Uterus (tissue), 4 donors: ENCODE data around the gene UNKL. TPM values are rescaled to one million over a fixed set of nuclear protein-coding genes. Genes with fewer than 3 reads are reported as not detected.

Experiments used
- DNase-seq, 2 donors: peaks; one replicate each; pipeline ENCODE4 v3.0.0-alpha.2; 2019 to 2020
- H3K27ac ChIP-seq, 2 donors: fragments of 200-600 bp; sonication (generic); 1 replicate in 1 of 2; 2 replicates in 1 of 2; pipeline ENCODE4 v1.5.1; 2016 to 2018
- H3K27me3 ChIP-seq, 2 donors: fragments of 200-600 bp; sonication (generic); one replicate each; pipeline ENCODE4 v1.5.1; 2018 to 2019; ENCODE audit warnings: control low read depth in 1 of 2
- H3K36me3 ChIP-seq, 2 donors: fragments of 200-600 bp; sonication (generic); one replicate each; pipeline ENCODE4 v1.5.1; 2019; ENCODE audit warnings: control low read depth in 1 of 2
- H3K4me1 ChIP-seq, 2 donors: fragments of 200-600 bp; sonication (generic); one replicate each; pipeline ENCODE4 v1.5.1; 2018 to 2019; ENCODE audit warnings: control low read depth in 1 of 2
- H3K4me3 ChIP-seq, 2 donors: fragments of 200-600 bp; sonication (generic); 1 replicate in 1 of 2; 2 replicates in 1 of 2; pipeline ENCODE4 v1.5.1; 2018 to 2019; ENCODE audit warnings: mild to moderate bottlenecking in 1 of 2
- H3K9me3 ChIP-seq, 2 donors: fragments of 200-600 bp; sonication (generic); one replicate each; pipeline ENCODE4 v1.5.1; 2019; ENCODE audit warnings: control low read depth in 1 of 2
- CTCF ChIP-seq, 4 experiments: fragments of 200-600 bp in 2 of 4; fragments of 450-650 bp in 2 of 4; sonication (generic) in 2 of 4; IDR thresholded peaks; one replicate each; pipeline ENCODE4 v1.5.1; 2016 to 2019; ENCODE audit warnings: antibody characterized with exemption in 4 of 4, mild to moderate bottlenecking in 2 of 4, moderate library complexity in 1 of 4
- POLR2A ChIP-seq, 2 donors: fragments of 450-650 bp; IDR thresholded peaks; one replicate each; pipeline ENCODE4 v1.6.1; 2016; ENCODE audit warnings: antibody characterized with exemption in 2 of 2, mild to moderate bottlenecking in 1 of 2, moderate library complexity in 1 of 2
- intact Hi-C: fragments of 100-400 bp; cut with DNase I; formaldehyde crosslinking; loops from one replicate; pipeline ENCODE4 v1.15.1; 2023; ENCODE audit warnings: low total_unique reads
- total RNA-seq, 4 donors: library from RNA; depleted of rRNA in 3 of 4; stranded (reverse); fragments of >200 nt in 3 of 4; gene quantifications; one replicate each; pipeline versions ENCODE4 v1.1.0 to v1.2.4, GENCODE V29; 2014 to 2023
- donor health status: DM: yes; HTN: yes; CAD: no.

Gene UNKL
- total RNA-seq, 4 donors from 2014 or later = 13.5 to 63.3 (median 27.6) TPM

DNA sequence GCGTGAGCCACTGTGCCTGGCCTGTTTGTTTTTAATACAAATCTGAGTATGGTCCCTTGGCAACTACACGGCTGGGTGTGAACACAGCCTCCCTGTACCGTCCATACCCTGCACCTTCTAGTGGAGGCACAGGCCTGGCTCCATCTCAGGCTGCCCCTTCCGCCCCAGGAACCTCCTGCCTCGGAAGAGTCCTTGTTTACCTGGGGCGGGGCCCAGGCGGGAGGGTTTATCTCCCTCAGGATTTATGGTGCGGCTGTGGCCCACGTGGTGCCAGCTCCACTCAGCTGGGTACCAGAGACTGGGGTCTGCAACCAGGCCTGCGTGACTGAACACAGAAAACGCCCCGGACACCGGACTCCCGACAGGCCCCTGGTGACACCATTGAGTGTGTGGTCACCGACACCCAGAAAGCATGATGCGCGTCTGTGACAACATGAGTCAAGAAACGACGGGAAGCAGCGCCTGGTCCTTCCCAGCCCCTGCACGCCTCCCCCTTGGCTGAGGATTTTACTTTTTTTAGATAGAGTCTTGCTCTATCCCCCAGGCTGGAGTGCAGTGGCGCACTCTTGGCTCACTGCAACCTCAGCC is 19.0 kb downstream of the UNKL start:
- intact Hi-C loops = no loop called here
- TF ChIP-seq CTCF (IDR thresholded peaks at IDR 0.05) (no peak), POLR2A (IDR thresholded peaks at IDR 0.05) (no peak)
- no peaks in the 10 kb centered on the region for H3K36me3 ChIP-seq
- H3K27ac ChIP-seq = no peak overlapping the region
- H3K27me3 ChIP-seq = no peaks in the 10 kb centered on the region
- no peak overlapping the region for H3K4me3 ChIP-seq
- no peaks in the 10 kb centered on the region for H3K4me1 ChIP-seq
- no peaks in the 10 kb centered on the region for H3K9me3 ChIP-seq
- no peak for DNase-seq

DNA sequence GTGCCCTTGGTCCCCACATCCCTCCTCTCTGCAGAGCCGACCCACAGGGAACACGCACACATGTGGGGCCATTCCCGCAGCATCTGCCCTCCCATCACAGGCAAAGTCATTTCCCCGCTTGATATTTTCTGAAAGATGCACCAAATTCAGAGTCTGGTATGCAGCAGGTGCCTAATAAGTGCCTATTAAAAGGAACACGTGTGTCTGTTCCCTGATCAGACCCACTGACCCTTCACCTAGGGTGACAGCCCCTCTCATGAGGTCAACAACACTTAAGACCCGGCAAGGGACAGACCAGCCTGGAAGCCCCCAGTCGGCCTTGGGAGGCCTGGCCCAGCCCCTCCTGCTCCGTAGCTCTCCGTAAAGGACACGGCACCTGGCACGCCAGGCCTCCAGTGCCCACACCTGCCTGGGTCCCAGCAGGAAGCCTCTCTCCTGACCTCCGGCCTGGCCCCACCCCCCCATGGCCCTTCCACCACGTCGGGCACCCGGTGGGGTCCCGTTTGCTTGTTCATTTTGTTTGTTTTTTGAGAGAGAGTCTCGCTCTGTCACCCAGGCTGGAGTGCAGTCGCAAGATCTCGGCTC is 20.0 kb downstream of the UNKL start:
- Histone ChIP-seq H3K4me3 (no peak overlapping the region), H3K9me3 (no peaks in the 10 kb centered on the region), H3K4me1 (no peaks in the 10 kb centered on the region), H3K27ac (no peak overlapping the region), H3K36me3 (no peaks in the 10 kb centered on the region), H3K27me3 (no peaks in the 10 kb centered on the region)
- intact Hi-C loops = no loop called here
- no peak for DNase-seq
- TF ChIP-seq POLR2A (IDR thresholded peaks at IDR 0.05) = no peak
- TF ChIP-seq CTCF (IDR thresholded peaks at IDR 0.05) = no peak

DNA sequence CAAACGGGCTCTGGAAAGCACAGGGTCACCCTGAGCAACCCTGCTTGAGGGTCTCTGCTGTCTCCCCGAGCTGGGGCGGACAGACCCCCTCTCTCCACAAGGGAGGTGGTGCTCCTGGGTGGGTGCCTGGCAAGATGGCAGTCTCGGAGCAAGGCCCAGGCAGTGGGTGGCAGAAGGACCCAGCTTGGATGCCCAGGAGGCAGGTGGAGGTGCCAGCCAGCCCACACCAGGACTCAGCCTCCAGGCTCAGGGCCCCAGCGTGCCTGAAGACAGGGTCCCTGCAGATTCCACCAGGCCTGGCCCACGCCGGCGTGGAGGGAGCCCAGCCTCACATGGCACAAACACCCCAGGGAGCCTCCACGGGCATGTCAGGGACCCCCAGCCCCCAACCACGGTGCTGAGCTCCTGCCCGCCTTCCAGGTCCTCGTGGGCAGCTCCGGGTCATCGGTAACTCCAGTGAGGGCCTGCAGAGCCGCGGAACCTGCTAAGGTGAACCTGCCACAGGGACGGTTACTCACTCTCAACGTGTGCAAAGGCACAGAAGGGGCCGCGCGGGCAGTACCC is 20.8 kb downstream of the UNKL start:
- Histone ChIP-seq H3K4me1 (no peaks in the 10 kb centered on the region), H3K9me3 (no peaks in the 10 kb centered on the region), H3K27ac (no peak overlapping the region), H3K36me3 (no peaks in the 10 kb centered on the region), H3K4me3 (no peak overlapping the region), H3K27me3 (no peaks in the 10 kb centered on the region)
- intact Hi-C loops = no loop called here
- DNase-seq = no peak
- TF ChIP-seq CTCF (IDR thresholded peaks at IDR 0.05) = no peak
- TF ChIP-seq POLR2A (IDR thresholded peaks at IDR 0.05) = no peak

GRCh38 chr16:1392826-1393225 is 21.7 kb downstream of the UNKL start:
- no peak for TF ChIP-seq CTCF (IDR thresholded peaks at IDR 0.05)
- no peak for TF ChIP-seq POLR2A (IDR thresholded peaks at IDR 0.05)
- H3K4me3 ChIP-seq = no peak overlapping the region
- no peaks in the 10 kb centered on the region for H3K27me3 ChIP-seq
- no peaks in the 10 kb centered on the region for H3K36me3 ChIP-seq
- no peak for DNase-seq
- no peak overlapping the region for H3K27ac ChIP-seq
- H3K4me1 ChIP-seq = no peaks in the 10 kb centered on the region
- intact Hi-C loops = no loop called here
- no peaks in the 10 kb centered on the region for H3K9me3 ChIP-seq

DNA sequence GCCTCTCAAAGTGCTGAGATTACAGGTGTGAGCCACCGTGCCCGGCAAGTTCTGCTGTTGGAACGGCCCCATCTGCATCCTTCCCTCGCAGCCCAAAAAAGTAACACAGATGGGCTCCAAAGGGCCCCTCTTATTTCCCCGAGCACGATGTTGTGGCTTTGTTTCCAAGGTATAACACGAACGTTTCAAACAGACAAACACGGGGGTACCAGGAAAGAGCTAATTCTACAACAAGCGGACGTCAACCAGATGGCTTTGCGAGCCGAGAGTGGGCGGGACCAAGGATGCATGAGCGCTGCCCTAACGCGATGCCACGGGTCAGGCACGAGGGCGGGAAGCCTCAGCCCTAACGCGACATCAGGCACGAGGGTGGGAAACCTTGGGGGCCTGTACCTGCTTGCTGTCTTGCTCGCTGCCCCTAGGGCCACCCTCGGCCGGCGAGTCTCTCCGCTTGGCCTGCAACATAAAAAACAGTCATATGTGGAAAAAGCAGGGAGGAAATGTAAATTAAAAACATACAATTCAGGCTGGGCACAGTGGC is 24.2 kb downstream of the UNKL start:
- no peaks in the 10 kb centered on the region for H3K36me3 ChIP-seq
- intact Hi-C loops = no loop called here
- H3K9me3 ChIP-seq = no peaks in the 10 kb centered on the region
- TF ChIP-seq POLR2A (IDR thresholded peaks at IDR 0.05) (no peak), CTCF (IDR thresholded peaks at IDR 0.05) (no peak)
- H3K27ac ChIP-seq = no peak overlapping the region
- H3K27me3 ChIP-seq = no peaks in the 10 kb centered on the region
- H3K4me1 ChIP-seq = no peaks in the 10 kb centered on the region
- H3K4me3 ChIP-seq = no peak overlapping the region
- DNase-seq = no peak
